Spleen (tissue), 11 donors: ENCODE results near the gene RAB10. TPM values are rescaled to one million over a fixed set of nuclear protein-coding genes. Genes with fewer than 3 reads are reported as not detected.
A peak's percentile ranks its signal among the peaks of the same experiment; 100 is the strongest.
"Not testable (repeated sequence)": the region's sequence is repeated elsewhere in the genome, so short reads cannot be mapped to it uniquely, and the experiment has no call there.

ENCODE experiments used
- DNase-seq: peaks from one replicate; pipeline ENCODE4 v3.0.0-alpha.2; 2020
- H3K27ac ChIP-seq, 8 donors: fragments of 200-600 bp; sonication (generic) in 7 of 8; 1 replicate in 4 of 8; 2 replicates in 4 of 8; pipeline versions ENCODE4 v1.5.0 to v1.8.0; 2016 to 2021; ENCODE audit warnings: inconsistent platforms in 4 of 8, mild to moderate bottlenecking in 4 of 8, moderate library complexity in 1 of 8
- H3K27me3 ChIP-seq, 7 donors: fragments of 200-600 bp; sonication (generic) in 6 of 7; replicated peaks in 1 of 7; 1 replicate in 4 of 7; 2 replicates in 3 of 7; pipeline versions ENCODE4 v1.5.0 to v1.8.0; 2016 to 2021; ENCODE audit warnings: inconsistent platforms in 3 of 7, mild to moderate bottlenecking in 1 of 7
- H3K36me3 ChIP-seq, 6 donors: fragments of 200-600 bp; sonication (generic) in 5 of 6; 1 replicate in 4 of 6; 2 replicates in 2 of 6; pipeline versions ENCODE4 v1.5.0 to v1.8.0; 2016 to 2021; ENCODE audit warnings: inconsistent platforms in 2 of 6
- H3K4me1 ChIP-seq, 6 donors: fragments of 200-600 bp; sonication (generic) in 5 of 6; 1 replicate in 3 of 6; 2 replicates in 3 of 6; pipeline versions ENCODE4 v1.5.0 to v1.8.0; 2016 to 2021; ENCODE audit warnings: inconsistent platforms in 3 of 6
- H3K4me3 ChIP-seq, 8 donors: fragments of 200-600 bp; sonication (generic) in 7 of 8; 1 replicate in 4 of 8; 2 replicates in 4 of 8; pipeline versions ENCODE4 v1.5.0 to v1.8.0; 2016 to 2021; ENCODE audit warnings: inconsistent platforms in 4 of 8, mild to moderate bottlenecking in 4 of 8, moderate library complexity in 2 of 8
- H3K9me3 ChIP-seq, 8 donors: fragments of 200-600 bp; sonication (generic) in 7 of 8; 1 replicate in 4 of 8; 2 replicates in 4 of 8; pipeline versions ENCODE4 v1.5.0 to v1.8.0; 2016 to 2021; ENCODE audit warnings: inconsistent platforms in 4 of 8
- CTCF ChIP-seq, 11 experiments: fragments of 200-600 bp in 7 of 11; fragments of 450-650 bp in 4 of 11; sonication (generic) in 4 of 11; IDR thresholded peaks in 8 of 11; conservative IDR thresholded peaks in 3 of 11; 1 replicate in 7 of 11; 2 replicates in 4 of 11; pipeline versions ENCODE4 v1.4.0 to v1.8.0; 2016 to 2021; ENCODE audit warnings: antibody characterized with exemption in 11 of 11, inconsistent platforms in 4 of 11, mild to moderate bottlenecking in 1 of 11
- POLR2A ChIP-seq, 3 donors: fragments of 450-650 bp; IDR thresholded peaks; one replicate each; pipeline ENCODE4 v1.5.1; 2017; ENCODE audit warnings: antibody characterized with exemption in 3 of 3, mild to moderate bottlenecking in 1 of 3
- POLR2AphosphoS5 ChIP-seq, 3 donors: sonication (generic); formaldehyde crosslinking; IDR thresholded peaks; one replicate each; pipeline ENCODE4 v1.5.1; 2017; ENCODE audit warnings: antibody characterized with exemption in 3 of 3
- WGBS, 5 donors: extraction: QIAGEN DNeasy Blood & Tissue Kit in 3 of 5; methylation state at CpG; one replicate each; pipeline versions ENCODE4 v1.1.5 to v1.1.7; 2013 to 2018; 5-methylcytosine and 5-hydroxymethylcytosine counted together
- intact Hi-C: fragments of 100-400 bp; cut with DNase I; formaldehyde crosslinking; loops from one replicate; pipeline ENCODE4 v1.15.0; 2023; ENCODE audit warnings: low total_unique reads
- polyA plus RNA-seq, 3 donors: library from polyadenylated mRNA; stranded (reverse); fragments of 200-250 nt; gene quantifications; one replicate each; pipeline ENCODE4 v1.2.1, GENCODE V29; 2013
- total RNA-seq, 7 donors: library from RNA; depleted of rRNA in 3 of 7; stranded (reverse); fragments of >200 nt in 3 of 7; fragmentation: NEBNext Ultra II Directional in 4 of 7; extraction: Animal tissue kit (Norgen Biotek cat#: 25700) in 4 of 7; gene quantifications; one replicate each; pipeline versions ENCODE4 v1.1.0 to v1.2.1, GENCODE V29; 2016 to 2021
- donor health status: healthy with polysubstance abuse.
- donor health status: DM: no; HTN: no; CAD: no; lungs with moderate emphysema.
- donor health status: DM: no; HTN: no; CAD: no.
- donor health status: Bipolar disorder and iron deficiency.
- donor health status: healthy.
- donor health status: DM: no; HTN: no; CAD: no.
- donor health status: DM: yes; HTN: yes; CAD: no.

RAB10 gene
- total and polyA plus RNA-seq, 10 donors = 24.4 to 135 (median 106) TPM

DNA sequence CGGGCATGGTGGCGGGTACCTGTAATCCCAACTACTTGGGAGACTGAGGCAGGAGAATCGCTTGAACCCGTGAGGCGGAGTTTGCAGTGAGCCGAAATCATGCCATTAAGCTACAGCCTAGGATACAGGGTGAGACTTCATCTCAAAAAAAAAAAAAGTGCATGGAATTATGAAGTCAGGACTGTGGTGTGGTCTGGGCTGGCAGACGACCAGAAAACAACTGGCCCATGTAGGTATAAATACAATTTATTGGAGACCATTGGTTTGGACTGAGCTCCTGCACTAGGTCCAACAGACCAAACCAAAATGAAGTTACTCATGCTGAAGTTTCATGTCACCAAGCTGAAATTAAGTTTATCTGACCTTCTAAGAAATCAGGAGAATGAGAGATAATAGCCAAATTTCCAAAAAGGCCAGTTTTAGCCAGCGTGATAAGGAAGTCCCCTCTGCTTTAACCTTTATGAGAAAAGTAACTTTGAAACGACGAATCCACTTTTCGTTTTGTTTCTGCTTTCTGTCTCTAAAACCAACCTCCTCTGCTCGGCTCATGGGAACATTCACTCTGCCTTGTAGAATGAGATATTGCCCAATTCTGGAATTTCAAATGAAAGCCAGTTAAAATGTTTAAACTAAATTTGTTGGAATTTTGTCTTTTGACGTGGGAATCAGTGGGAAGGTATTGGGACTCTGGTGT, 17.7 kb upstream of the RAB10 start:
- 82 to 89% (median 87%) methylated on average over 13 of the region's 13 CpGs for WGBS, 5 donors
- intact Hi-C loops = no loop called here

GRCh38 chr2:26016706-26017045, 17.2 kb upstream of the RAB10 start:
- H3K27me3 ChIP-seq, H3K9me3 ChIP-seq, H3K4me3 ChIP-seq, DNase-seq, intact Hi-C loops, H3K36me3 ChIP-seq: not testable (repeated sequence)
- peak overlapping the region in 7 of 8 donors; percentile 7 to 62 (median 43) for H3K27ac ChIP-seq
- H3K4me1 ChIP-seq = peaks cover 0 to 53% (median 22%) of the 10 kb centered on the region in 6 donors
- 65 to 81% (median 68%) methylated on average over 4 of the region's 4 CpGs for WGBS, 5 donors

More for the DNA sequence above, 17.7 kb upstream of the RAB10 start:
- H3K9me3 ChIP-seq = no peaks in the 10 kb centered on the region
- H3K27ac ChIP-seq = peak overlapping the region in 7 of 8 donors; percentile 7 to 62 (median 43)
- H3K36me3 ChIP-seq = no peaks in the 10 kb centered on the region
- H3K4me1 ChIP-seq = peaks cover 0 to 58% (median 26%) of the 10 kb centered on the region in 6 donors
- no peaks in the 10 kb centered on the region for H3K27me3 ChIP-seq
- no peak for DNase-seq
- TF ChIP-seq POLR2AphosphoS5 (IDR thresholded peaks at IDR 0.05) (no peak), POLR2A (IDR thresholded peaks at IDR 0.05) (no peak), CTCF (IDR thresholded peaks at IDR 0.05 in 8 of 11, conservative IDR thresholded peaks at IDR 0.05 in 3 of 11) (no peak)
- no peak overlapping the region for H3K4me3 ChIP-seq

DNA sequence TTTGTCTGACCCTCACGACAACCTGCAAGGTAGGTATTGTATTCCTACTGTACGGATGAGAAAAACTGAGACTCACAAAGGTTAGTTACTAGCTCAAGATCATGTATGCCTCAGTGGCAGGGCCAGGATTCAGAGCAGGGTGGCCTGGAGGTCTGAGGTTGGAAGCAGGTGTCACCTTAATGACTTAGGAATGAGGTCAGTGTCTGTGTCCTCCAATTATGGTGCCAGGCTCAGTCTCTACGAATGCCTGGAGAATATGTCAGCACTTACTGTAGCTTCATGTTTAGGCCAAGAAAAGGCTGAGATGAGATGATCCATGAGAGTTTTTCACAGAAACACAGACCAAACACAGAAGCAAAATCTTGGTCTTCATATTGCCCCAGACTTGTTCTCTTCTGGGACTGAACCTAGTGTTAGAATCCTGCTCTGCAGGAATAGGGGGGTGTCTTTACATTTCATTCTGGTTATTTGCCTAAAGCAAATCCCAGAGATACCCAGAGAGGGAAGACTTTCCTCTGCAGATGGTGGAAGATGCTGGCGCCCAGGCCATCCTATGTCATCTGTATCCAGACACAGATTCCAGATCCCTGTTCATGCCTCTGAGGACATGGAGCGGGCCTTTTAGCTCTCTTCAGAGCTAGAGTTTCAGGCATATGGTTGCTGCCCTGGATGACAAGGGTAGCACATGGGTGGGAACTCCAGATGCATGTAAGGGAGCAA, 16.3 kb upstream of the RAB10 start:
- intact Hi-C loops = no loop called here
- Histone ChIP-seq H3K4me3 (no peak overlapping the region), H3K27me3 (no peaks in the 10 kb centered on the region), H3K27ac (peak overlapping the region in 5 of 8 donors; percentile 8 to 62 (median 30)), H3K9me3 (no peaks in the 10 kb centered on the region), H3K36me3 (no peaks in the 10 kb centered on the region), H3K4me1 (peaks cover 0 to 44% (median 14%) of the 10 kb centered on the region in 6 donors)
- no peak for TF ChIP-seq POLR2A (IDR thresholded peaks at IDR 0.05)
- no peak for TF ChIP-seq CTCF (IDR thresholded peaks at IDR 0.05 in 8 of 11, conservative IDR thresholded peaks at IDR 0.05 in 3 of 11)
- TF ChIP-seq POLR2AphosphoS5 (IDR thresholded peaks at IDR 0.05) = no peak
- 87 to 97% (median 95%) methylated on average over 5 of the region's 5 CpGs for WGBS, 5 donors
- no peak for DNase-seq

DNA sequence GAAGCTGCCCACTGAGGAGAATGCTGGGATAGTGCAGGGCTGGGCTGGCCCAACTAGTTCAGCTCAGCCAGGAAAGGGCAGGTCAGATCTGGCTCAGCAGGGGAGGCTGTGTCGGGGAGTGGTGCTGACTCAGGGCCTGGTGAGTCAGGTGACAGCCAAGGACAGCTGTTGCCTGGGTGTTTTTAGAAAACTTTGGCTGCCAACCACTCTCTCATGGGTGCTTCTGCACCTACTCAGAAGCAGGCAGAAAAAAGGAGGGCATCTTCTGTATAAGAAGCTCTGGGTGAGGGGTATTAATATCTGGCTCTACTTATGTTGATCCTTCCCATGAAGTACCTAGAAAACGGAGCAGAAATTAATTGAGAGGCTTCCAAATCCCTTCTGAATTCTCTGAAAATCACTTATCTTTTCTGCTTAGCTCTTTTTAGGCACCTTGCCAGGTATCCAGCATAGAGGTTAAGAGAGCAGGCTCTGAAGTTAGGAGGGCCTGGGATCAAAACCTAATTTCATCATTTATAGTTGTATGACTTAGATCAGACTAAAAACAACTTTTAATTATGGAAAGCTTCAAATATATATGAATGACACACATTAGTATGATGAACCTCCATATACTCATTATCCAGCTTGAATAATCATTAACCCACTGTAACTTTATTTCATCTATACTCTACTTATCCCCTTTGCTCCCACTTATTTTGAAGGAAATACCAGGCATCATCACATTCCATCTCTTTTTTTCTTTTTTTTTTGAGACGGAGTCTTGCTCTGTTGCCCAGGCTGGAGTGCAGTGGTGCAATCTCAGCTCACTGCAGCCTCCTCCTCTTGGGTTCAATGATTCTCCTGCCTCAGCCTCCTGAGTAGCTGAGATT, 15.5 kb upstream of the RAB10 start:
- no peak for DNase-seq
- Histone ChIP-seq H3K27ac (peak overlapping the region in 6 of 8 donors; percentile 0 to 62 (median 22)), H3K36me3 (no peaks in the 10 kb centered on the region), H3K9me3 (no peaks in the 10 kb centered on the region), H3K4me1 (peaks cover 0 to 36% (median 13%) of the 10 kb centered on the region in 6 donors), H3K4me3 (no peak overlapping the region), H3K27me3 (no peaks in the 10 kb centered on the region)
- WGBS, 5 donors = 47 to 63% (median 52%) methylated on average over 3 of the region's 3 CpGs
- TF ChIP-seq POLR2A (IDR thresholded peaks at IDR 0.05) (no peak), POLR2AphosphoS5 (IDR thresholded peaks at IDR 0.05) (peak in 2 of 3 donors; percentile 38 to 50), CTCF (IDR thresholded peaks at IDR 0.05 in 8 of 11, conservative IDR thresholded peaks at IDR 0.05 in 3 of 11) (no peak)
- intact Hi-C loops = no loop called here
